OCI-LY7 (cell line): Measurements from ENCODE around the gene FDCSP. TPM values are rescaled to one million over a fixed set of nuclear protein-coding genes. Genes with fewer than 3 reads are reported as not detected.

Experiments used
- BruUV-seq: library from RNA; stranded (reverse); fragments of 400-500 nt; replicated peaks from 2 replicates; lab custom pipeline; 2021; lab: Mats Ljungman, UMichigan
- CTCF ChIA-PET: fragments of 300-600 bp; sonication (Branson Sonifier 250); formaldehyde crosslinking; loops from one replicate; lab custom pipeline; 2022; ENCODE audit warnings: antibody characterized with exemption; ENCODE audit not compliant: unreplicated experiment; lab: Charles Lee
- POLR2A ChIA-PET: fragments of 300-600 bp; sonication (Branson Sonifier 250); formaldehyde crosslinking; loops from one replicate; lab custom pipeline; 2022; ENCODE audit warnings: antibody characterized with exemption; lab: Charles Lee
- DNase-seq: peaks from one replicate; pipeline ENCODE4 v3.0.0-alpha.2; 2015; ENCODE audit warnings: low spot score
- H2AFZ ChIP-seq: fragments of 200-600 bp; sonication (generic), shearing (Covaris generic); 2 replicates; pipeline ENCODE4 v1.6.1; 2014; ENCODE audit warnings: mild to moderate bottlenecking, antibody characterized with exemption, low read length, moderate library complexity
- H3K27ac ChIP-seq: fragments of 200-600 bp; sonication (generic); 2 replicates; pipeline ENCODE4 v1.5.1; 2014; ENCODE audit warnings: mixed run types, low read depth, mild to moderate bottlenecking, moderate library complexity, low read length, inconsistent platforms; ENCODE audit not compliant: poor library complexity, severe bottlenecking
- H3K36me3 ChIP-seq: fragments of 200-600 bp; sonication (generic); 2 replicates; pipeline ENCODE4 v1.6.1; 2014; ENCODE audit warnings: mild to moderate bottlenecking, antibody characterized with exemption, low read length, moderate library complexity, mixed read lengths; ENCODE audit not compliant: insufficient read depth
- H3K4me1 ChIP-seq: fragments of 200-600 bp; sonication (generic); 2 replicates; pipeline ENCODE4 v1.5.1; 2014; ENCODE audit warnings: mild to moderate bottlenecking, low read length; ENCODE audit not compliant: insufficient read depth, poor library complexity, severe bottlenecking
- H3K4me2 ChIP-seq: fragments of 200-600 bp; sonication (generic); 2 replicates; pipeline ENCODE4 v1.6.1; 2014; ENCODE audit warnings: mild to moderate bottlenecking, low read length
- H3K4me3 ChIP-seq: fragments of 200-600 bp; sonication (generic); 2 replicates; pipeline ENCODE4 v1.5.1; 2014; ENCODE audit warnings: mild to moderate bottlenecking, low read depth, low read length; ENCODE audit not compliant: poor library complexity, severe bottlenecking
- H3K79me2 ChIP-seq: fragments of 200-600 bp; sonication (generic); 2 replicates; pipeline ENCODE4 v1.6.1; 2016; ENCODE audit warnings: low read depth, mild to moderate bottlenecking, low read length, moderate library complexity, mixed read lengths; ENCODE audit not compliant: insufficient read depth
- H3K9me2 ChIP-seq: fragments of 200-600 bp; sonication (generic); 2 replicates; pipeline ENCODE4 v1.6.1; 2016; ENCODE audit warnings: mild to moderate bottlenecking, low read length, mixed read lengths; ENCODE audit not compliant: insufficient read depth
- H3K9me3 ChIP-seq: fragments of 200-600 bp; sonication (generic); 2 replicates; pipeline ENCODE4 v1.6.1; 2014; ENCODE audit warnings: mild to moderate bottlenecking, mixed run types, low read length, mixed read lengths
- H4K20me1 ChIP-seq: fragments of 200-600 bp; sonication (generic); 2 replicates; pipeline ENCODE4 v1.6.1; 2014; ENCODE audit warnings: mild to moderate bottlenecking, antibody characterized with exemption, low read length, moderate library complexity, mixed read lengths; ENCODE audit not compliant: insufficient read depth
- EZH2phosphoT487 ChIP-seq: fragments of 200-600 bp; sonication (generic); IDR thresholded peaks from 2 replicates; pipeline ENCODE4 v1.6.1; 2018; ENCODE audit warnings: low read depth, borderline replicate concordance, mild to moderate bottlenecking, mixed run types, antibody characterized with exemption, low read length, moderate library complexity, mixed read lengths
- intact Hi-C: fragments of 100-400 bp; cut with micrococcal nuclease; formaldehyde crosslinking; loops from one replicate; pipeline ENCODE4 v1.10.0; 2022; ENCODE audit not compliant: unreplicated experiment
- total RNA-seq, 2 experiments: library from RNA; depleted of rRNA in 1 of 2; stranded (reverse); fragments of >200 nt in 1 of 2; shearing (Covaris generic) in 1 of 2; gene quantifications; 2 replicates each; pipeline ENCODE4 v1.2.3, GENCODE V29; 2014 to 2022
- TF ChIP-seq, protein P1 (sequence below): fragments of 200-600 bp; sonication (generic); conservative IDR thresholded peaks from 2 replicates; pipeline ENCODE4 v1.5.1; 2014; ENCODE audit warnings: mild to moderate bottlenecking, antibody characterized with exemption, low read length, moderate library complexity, mixed read lengths

FDCSP gene
- total RNA-seq, 2 experiments from 2014 or later: not detected

GRCh38 chr4:70190579-70190978, 35.3 kb upstream of the FDCSP start:
- TF ChIP-seq EZH2phosphoT487: no peak
- TF ChIP-seq, protein P1, sequence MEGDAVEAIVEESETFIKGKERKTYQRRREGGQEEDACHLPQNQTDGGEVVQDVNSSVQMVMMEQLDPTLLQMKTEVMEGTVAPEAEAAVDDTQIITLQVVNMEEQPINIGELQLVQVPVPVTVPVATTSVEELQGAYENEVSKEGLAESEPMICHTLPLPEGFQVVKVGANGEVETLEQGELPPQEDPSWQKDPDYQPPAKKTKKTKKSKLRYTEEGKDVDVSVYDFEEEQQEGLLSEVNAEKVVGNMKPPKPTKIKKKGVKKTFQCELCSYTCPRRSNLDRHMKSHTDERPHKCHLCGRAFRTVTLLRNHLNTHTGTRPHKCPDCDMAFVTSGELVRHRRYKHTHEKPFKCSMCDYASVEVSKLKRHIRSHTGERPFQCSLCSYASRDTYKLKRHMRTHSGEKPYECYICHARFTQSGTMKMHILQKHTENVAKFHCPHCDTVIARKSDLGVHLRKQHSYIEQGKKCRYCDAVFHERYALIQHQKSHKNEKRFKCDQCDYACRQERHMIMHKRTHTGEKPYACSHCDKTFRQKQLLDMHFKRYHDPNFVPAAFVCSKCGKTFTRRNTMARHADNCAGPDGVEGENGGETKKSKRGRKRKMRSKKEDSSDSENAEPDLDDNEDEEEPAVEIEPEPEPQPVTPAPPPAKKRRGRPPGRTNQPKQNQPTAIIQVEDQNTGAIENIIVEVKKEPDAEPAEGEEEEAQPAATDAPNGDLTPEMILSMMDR: no peak
- H3K4me3 ChIP-seq: no peak overlapping the region
- H4K20me1 ChIP-seq: no peaks in the 10 kb centered on the region
- H3K4me1 ChIP-seq: no peaks in the 10 kb centered on the region
- no peak overlapping the region for H2AFZ ChIP-seq
- BruUV-seq: no TSS peak
- no peaks in the 10 kb centered on the region for H3K36me3 ChIP-seq
- no peak for DNase-seq
- H3K27ac ChIP-seq: no peak overlapping the region
- H3K9me3 ChIP-seq: no peaks in the 10 kb centered on the region
- no peaks in the 10 kb centered on the region for H3K79me2 ChIP-seq
- H3K4me2 ChIP-seq: no peak overlapping the region
- H3K9me2 ChIP-seq: no peaks in the 10 kb centered on the region
- intact Hi-C loops: no loop called here
- ChIA-PET CTCF (no interaction called here), POLR2A (no interaction called here)

DNA sequence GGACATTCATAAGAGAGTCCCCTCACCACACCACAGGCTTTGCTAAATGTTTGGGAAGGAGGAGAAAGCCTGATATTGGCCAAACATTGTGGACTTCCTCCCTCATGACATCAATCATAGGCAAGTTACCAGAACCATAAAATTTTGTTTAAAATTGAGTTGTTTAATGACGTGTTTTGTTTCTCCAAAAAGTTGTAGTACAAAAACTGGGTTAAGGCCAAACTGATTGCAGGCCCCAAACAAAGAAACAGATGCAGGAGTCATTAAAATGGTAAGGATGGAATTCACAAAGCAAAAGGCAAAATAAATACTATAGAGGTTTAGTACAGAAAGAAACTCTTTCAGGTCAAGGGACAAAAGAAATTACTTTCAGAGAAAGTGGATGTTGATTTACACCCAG, 34.3 kb upstream of the FDCSP start:
- Histone ChIP-seq H2AFZ (no peak overlapping the region), H3K9me2 (no peaks in the 10 kb centered on the region), H3K36me3 (no peaks in the 10 kb centered on the region), H3K4me3 (no peak overlapping the region), H4K20me1 (no peaks in the 10 kb centered on the region), H3K27ac (no peak overlapping the region), H3K79me2 (no peaks in the 10 kb centered on the region), H3K4me2 (no peak overlapping the region), H3K9me3 (no peaks in the 10 kb centered on the region), H3K4me1 (no peaks in the 10 kb centered on the region)
- ChIA-PET CTCF (no interaction called here), POLR2A (no interaction called here)
- intact Hi-C loops: no loop called here
- BruUV-seq: no TSS peak
- no peak for TF ChIP-seq EZH2phosphoT487
- TF ChIP-seq, protein P1: no peak
- DNase-seq: no peak

DNA sequence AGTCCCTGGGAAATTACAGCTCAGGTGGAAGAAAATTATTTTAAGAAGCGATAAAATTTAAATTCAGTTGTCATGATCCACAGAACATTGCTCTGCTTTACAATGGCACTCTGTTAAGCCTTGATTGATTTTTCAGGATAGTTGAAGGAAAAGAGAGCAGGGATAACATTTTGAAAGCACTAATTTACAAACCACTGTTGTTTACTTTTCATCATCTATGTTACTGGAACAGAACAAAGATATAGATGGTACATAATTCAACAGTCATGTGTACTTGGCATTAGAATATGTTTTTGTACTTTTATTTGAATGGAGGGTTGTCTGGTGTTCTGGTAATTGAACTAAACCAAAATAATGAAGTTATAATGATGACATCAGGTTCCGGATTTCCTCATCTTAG, 33.0 kb upstream of the FDCSP start:
- no TSS peak for BruUV-seq
- POLR2A ChIA-PET: no interaction called here
- CTCF ChIA-PET: no interaction called here
- H3K4me2 ChIP-seq: no peak overlapping the region
- no peaks in the 10 kb centered on the region for H3K4me1 ChIP-seq
- no peak for DNase-seq
- no peaks in the 10 kb centered on the region for H4K20me1 ChIP-seq
- H3K36me3 ChIP-seq: no peaks in the 10 kb centered on the region
- intact Hi-C loops: no loop called here
- H3K4me3 ChIP-seq: no peak overlapping the region
- H3K79me2 ChIP-seq: no peaks in the 10 kb centered on the region
- no peak overlapping the region for H3K27ac ChIP-seq
- H2AFZ ChIP-seq: no peak overlapping the region
- H3K9me3 ChIP-seq: no peaks in the 10 kb centered on the region
- TF ChIP-seq EZH2phosphoT487: no peak
- TF ChIP-seq, protein P1: no peak
- H3K9me2 ChIP-seq: no peaks in the 10 kb centered on the region
